ENCODE measurements around the gene GPRC5B. TPM values are rescaled to one million over a fixed set of nuclear protein-coding genes. Genes with fewer than 3 reads are reported as not detected.
A peak's percentile ranks its signal among the peaks of the same experiment; 100 is the strongest.

The GPRC5B gene
- total RNA-seq, 6 donors from 2014 or later = 3.6 to 21.5 (median 5.5) TPM

- ATAC-seq (ENCODE audit: low FRiP score in 2 of 2) = no peak
- no peak for TF ChIP-seq POLR2AphosphoS5 (IDR thresholded peaks at IDR 0.05)
- TF ChIP-seq EP300 (IDR thresholded peaks at IDR 0.05) = no peak
- TF ChIP-seq POLR2A (IDR thresholded peaks at IDR 0.05) = no peak
- TF ChIP-seq CTCF (IDR thresholded peaks at IDR 0.05) = no peak
- no peaks in the 10 kb centered on the region for H3K4me1 ChIP-seq
- no peak for DNase-seq
- H3K27ac ChIP-seq = no peak overlapping the region
- H3K9me3 ChIP-seq = no peaks in the 10 kb centered on the region
- no peak overlapping the region for H3K4me3 ChIP-seq
- 67 to 69% methylated on average over 7 of the region's 7 CpGs for WGBS, 2 donors
- H3K27me3 ChIP-seq = no peaks in the 10 kb centered on the region
- no peaks in the 10 kb centered on the region for H3K36me3 ChIP-seq
Measured at GRCh38 chr16:19853742-19854542, 30.7 kb downstream of the GPRC5B start.

GRCh38 chr16:19853132-19853741 is 31.4 kb downstream of the GPRC5B start:
- TF ChIP-seq POLR2A (IDR thresholded peaks at IDR 0.05) = no peak
- no peak for TF ChIP-seq CTCF (IDR thresholded peaks at IDR 0.05)
- TF ChIP-seq EP300 (IDR thresholded peaks at IDR 0.05) = no peak
- no peak for TF ChIP-seq POLR2AphosphoS5 (IDR thresholded peaks at IDR 0.05)
- no peaks in the 10 kb centered on the region for H3K9me3 ChIP-seq
- no peak for DNase-seq
- no peaks in the 10 kb centered on the region for H3K4me1 ChIP-seq
- H3K4me3 ChIP-seq = no peak overlapping the region
- H3K36me3 ChIP-seq = no peaks in the 10 kb centered on the region
- H3K27ac ChIP-seq = no peak overlapping the region
- H3K27me3 ChIP-seq = no peaks in the 10 kb centered on the region
- WGBS, 2 donors = 87 to 90% methylated on average over 7 to 8 of the region's 8 CpGs
- ATAC-seq (ENCODE audit: low FRiP score in 2 of 2) = no peak

GRCh38 chr16:19851476-19851875 is 33.2 kb downstream of the GPRC5B start:
- no peaks in the 10 kb centered on the region for H3K9me3 ChIP-seq
- ATAC-seq (ENCODE audit: low FRiP score in 2 of 2) (no peak), DNase-seq (no peak)
- no peaks in the 10 kb centered on the region for H3K4me1 ChIP-seq
- TF ChIP-seq POLR2A (IDR thresholded peaks at IDR 0.05) (no peak), POLR2AphosphoS5 (IDR thresholded peaks at IDR 0.05) (no peak)
- H3K36me3 ChIP-seq = no peaks in the 10 kb centered on the region
- no peak overlapping the region for H3K27ac ChIP-seq
- no peak overlapping the region for H3K4me3 ChIP-seq
- WGBS, 2 donors = 73 to 76% methylated on average over 7 of the region's 7 CpGs
- no peaks in the 10 kb centered on the region for H3K27me3 ChIP-seq

- DNase-seq = no peak
Measured at GRCh38 chr16:19850131-19850817, 34.4 kb downstream of the GPRC5B start.

More at GRCh38 chr16:19850131-19850817, 34.4 kb downstream of the GPRC5B start:
- no peaks in the 10 kb centered on the region for H3K36me3 ChIP-seq
- ATAC-seq (ENCODE audit: low FRiP score in 2 of 2) = peak in 1 of 2 donors; percentile 54
- no peaks in the 10 kb centered on the region for H3K27me3 ChIP-seq
- TF ChIP-seq EP300 (IDR thresholded peaks at IDR 0.05) (no peak), CTCF (IDR thresholded peaks at IDR 0.05) (no peak), POLR2A (IDR thresholded peaks at IDR 0.05) (no peak), POLR2AphosphoS5 (IDR thresholded peaks at IDR 0.05) (no peak)
- no peaks in the 10 kb centered on the region for H3K9me3 ChIP-seq
- H3K4me3 ChIP-seq = no peak overlapping the region
- 74 to 76% methylated on average over 11 of the region's 11 CpGs for WGBS, 2 donors
- H3K27ac ChIP-seq = no peak overlapping the region
- H3K4me1 ChIP-seq = no peaks in the 10 kb centered on the region

Measured in upper lobe of left lung (tissue), 6 donors.